Caki2 (cell line): Measurements from ENCODE around the gene KDELR3. TPM values are rescaled to one million over a fixed set of nuclear protein-coding genes. Genes with fewer than 3 reads are reported as not detected.

Experiments used
- DNase-seq: peaks from one replicate; pipeline ENCODE4 v3.0.0-alpha.2; 2015; ENCODE audit warnings: low read depth
- in situ Hi-C: cut with HindIII; loops from 2 replicates; pipeline ENCODE4 v1.10.0; 2016; ENCODE audit warnings: low sequenced_read_pairs, low pct_unique_long_range_greater_than_20kb, mixed read lengths
- total RNA-seq: library from RNA; depleted of rRNA; stranded (reverse); fragments of >200 nt; shearing (Covaris generic); gene quantifications from 2 replicates; pipeline ENCODE4 v1.2.3, GENCODE V29; 2014; ENCODE audit warnings: low replicate concordance

The KDELR3 gene
- total RNA-seq, 1 experiment from 2014 or later, result 250 TPM

DNA sequence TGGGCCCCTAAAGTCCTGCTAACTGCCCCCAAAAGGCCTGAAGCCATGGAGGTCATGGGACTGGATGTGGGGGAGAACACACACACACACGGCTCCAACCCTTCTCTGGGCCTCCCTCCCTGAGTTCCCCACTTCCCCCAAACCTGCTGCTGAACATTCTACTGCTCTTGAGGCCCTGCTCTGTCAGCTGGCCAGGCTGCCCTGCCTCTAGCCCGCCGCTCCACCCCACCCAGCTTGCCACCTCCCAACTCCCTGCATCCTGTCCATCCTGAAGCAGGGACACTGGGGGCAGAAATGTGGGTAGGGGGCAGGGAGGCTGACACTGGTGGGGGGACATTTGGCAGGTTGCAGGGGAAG, 13.9 kb upstream of the KDELR3 start:
- in situ Hi-C loops, result no loop called here
- DNase-seq, result no peak

DNA sequence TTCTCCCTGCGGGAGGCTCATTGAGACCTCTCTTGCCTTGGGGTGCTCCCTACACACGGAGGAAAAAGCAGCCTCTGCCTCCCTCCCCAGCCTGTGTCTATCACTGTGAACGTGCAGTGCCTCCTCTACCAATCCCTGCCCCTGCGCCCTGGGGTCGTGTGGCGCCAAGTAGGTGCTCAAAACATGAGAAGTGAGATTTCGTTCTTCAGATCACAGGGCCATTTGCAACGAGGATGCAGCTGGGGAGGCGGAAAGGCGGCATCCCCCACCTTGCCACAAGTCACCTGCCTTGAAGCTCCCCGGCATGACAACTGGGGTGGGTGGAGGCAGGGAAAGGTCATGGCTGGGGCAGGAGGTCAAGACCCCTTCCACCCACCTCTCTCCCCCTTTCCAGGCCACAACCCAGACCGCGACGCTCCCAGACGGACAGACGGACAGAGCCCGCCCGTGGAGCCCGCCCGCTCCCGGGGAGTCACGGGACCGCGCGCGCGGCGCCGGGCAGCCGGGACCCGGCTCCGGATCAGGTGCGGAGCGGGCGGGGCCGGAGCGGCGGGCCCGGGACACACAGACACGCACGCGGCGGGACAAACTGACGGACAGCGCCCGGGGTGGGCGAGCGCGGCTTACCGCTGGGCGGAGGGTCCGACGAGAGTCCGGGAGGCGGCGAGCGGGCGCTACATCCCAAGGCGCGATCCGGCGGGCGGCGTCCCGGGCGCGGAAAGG, 13.4 kb upstream of the KDELR3 start:
- in situ Hi-C loops, result no loop called here

DNA sequence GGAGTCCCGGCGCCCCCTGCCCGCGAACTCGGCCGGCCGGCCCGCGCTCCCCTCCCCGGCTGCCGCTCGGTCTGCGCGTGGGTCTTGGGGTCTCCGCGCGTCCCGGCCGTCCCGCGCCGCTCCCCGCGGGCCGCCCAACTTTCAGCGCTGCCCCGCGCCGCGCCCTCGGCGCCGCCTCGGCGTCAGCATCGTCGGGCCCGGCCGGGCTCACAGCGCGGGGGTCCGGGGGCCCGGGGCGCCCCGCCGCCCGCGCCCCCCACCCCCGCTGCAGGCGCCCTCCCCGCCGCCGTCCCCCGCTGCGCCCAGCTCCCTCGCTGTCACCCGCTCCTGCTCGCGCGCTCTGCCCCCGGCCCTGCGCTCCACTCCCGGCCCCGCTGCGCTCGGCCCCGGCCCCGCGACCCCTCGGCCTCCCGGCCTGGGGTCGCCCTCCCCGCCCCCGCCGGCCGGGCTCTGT, 12.8 kb upstream of the KDELR3 start, which contains the start of gene KCNJ4:
TSS of gene KCNJ4 (minus strand) at position 124 of the 454 bp plus-strand sequence. CDS start 27,067 bp downstream, outside the sequence.
- no peak for DNase-seq
- in situ Hi-C loops, result no loop called here

More for the DNA sequence above, 13.4 kb upstream of the KDELR3 start:
- no peak for DNase-seq

- in situ Hi-C loops, result no loop called here
- DNase-seq, result no peak
Observed at GRCh38 chr22:38455530-38456271, 12.2 kb upstream of the KDELR3 start.

DNA sequence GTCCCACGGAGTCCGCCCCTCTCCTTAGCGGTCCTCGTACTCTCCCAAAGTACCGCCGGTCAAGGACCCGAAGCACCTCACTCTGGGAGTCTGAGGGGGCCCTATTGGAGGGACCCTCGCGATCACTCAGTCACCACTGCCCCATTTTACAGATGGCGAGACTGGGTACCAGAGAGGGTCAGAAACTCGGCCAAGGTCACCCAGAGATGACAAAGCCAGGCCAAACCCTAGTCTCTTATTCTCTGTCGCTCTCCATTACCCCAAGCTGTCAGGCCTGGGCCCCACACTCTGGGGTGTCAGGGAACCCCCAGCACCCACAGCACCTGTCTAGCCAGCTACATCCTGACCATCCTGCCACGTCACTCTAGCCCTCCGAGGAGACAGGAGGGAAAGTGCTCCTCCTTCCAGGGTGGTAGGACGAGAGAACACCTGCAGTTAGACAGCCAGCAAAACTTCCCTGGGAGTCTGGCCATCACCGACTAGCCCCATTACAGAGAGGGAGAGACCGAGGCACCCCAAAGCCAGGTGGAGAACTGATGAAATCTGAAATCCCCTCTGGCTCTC, 11.5 kb upstream of the KDELR3 start:
- DNase-seq, result no peak
- in situ Hi-C loops, result no loop called here

DNA sequence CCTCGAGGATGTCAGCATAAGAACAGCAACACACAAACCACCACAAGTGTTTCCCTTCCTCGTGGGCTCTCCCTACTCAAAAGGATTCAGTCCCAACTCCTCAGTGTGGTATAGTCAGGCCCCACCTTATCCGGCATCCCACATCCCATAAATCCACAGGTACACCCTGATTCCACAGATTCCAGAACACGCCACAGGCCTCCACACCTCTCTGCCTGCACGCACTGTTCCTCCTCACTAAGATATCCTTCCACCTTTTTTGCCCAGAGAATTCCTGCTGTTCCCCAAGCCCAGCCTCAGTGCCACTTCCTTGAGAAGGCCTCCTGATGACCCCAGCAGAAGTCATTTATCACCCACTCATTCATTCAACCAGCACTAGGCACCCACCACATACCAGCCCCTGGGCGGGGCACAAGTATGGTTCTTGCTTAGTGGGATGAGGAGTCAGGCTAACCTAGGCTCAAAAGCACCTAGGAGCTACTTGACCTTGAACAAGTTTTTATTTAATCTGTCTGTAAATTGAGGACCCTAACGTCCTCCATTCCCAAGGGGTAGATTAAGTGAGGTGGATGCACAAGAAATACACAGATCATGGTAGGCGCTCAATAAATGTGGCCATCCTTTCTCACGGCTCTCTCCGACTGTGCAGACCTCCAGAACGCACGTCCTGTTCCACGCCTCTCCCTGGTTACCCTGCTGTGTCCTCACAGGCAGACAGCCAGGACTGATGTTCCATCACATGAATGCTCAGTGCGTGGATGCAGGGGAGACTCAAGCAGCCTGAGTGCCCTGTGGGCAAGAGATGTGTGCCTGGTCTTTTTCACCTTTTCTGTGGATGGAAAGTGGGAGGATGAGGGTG, 10.8 kb upstream of the KDELR3 start:
- peak; percentile 62 for DNase-seq
- in situ Hi-C loops, result no loop called here

GRCh38 chr22:38460426-38460840, 7.5 kb upstream of the KDELR3 start:
- DNase-seq, result no peak
- in situ Hi-C loops, result no loop called here

GRCh38 chr22:38461057-38461413, 6.9 kb upstream of the KDELR3 start:
- in situ Hi-C loops, result no loop called here
- DNase-seq, result no peak

GRCh38 chr22:38461414-38462081, 6.3 kb upstream of the KDELR3 start:
- peak; percentile 87 for DNase-seq
- in situ Hi-C loops, result no loop called here

DNA sequence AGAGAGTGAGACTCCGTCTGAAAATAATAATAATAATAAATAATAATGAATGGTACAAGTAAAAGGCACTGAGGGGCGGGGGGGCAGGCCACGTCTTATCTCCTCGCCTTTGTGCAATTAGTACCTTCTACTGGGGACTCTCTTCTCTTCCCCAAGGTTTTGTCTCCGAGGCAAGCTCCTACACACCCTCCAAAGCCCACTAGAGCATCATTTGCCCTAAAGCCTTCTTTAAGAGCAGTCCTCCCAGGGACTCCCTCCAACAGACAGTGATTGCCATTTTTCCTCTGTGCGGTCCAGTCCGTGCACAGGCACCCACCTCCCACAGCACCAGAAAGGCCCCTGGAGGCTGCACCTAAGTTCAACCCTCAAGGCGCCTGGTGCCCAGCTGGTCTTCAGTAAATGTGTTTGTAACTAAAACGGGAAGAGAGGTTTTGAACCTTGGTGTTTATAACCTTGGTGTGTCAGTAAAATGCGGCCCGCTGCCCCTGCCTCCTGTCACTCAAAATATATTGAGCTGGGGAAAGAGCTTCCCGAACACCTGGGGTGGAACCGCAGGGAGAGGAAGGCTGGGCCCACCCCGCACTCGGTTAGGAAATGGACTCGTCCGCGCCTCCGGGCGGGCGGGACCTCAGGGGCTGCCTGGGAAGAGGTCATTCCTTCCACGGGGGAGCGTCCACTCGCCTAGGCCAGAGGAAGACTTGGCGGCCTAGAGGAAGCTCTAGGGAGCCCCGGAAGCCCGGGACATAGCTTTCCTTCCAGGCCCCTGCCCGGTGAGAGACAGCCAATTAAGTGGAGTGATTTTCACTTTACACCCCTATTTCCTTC, 4.7 kb upstream of the KDELR3 start:
- DNase-seq, result no peak
- in situ Hi-C loops, result no loop called here

DNA sequence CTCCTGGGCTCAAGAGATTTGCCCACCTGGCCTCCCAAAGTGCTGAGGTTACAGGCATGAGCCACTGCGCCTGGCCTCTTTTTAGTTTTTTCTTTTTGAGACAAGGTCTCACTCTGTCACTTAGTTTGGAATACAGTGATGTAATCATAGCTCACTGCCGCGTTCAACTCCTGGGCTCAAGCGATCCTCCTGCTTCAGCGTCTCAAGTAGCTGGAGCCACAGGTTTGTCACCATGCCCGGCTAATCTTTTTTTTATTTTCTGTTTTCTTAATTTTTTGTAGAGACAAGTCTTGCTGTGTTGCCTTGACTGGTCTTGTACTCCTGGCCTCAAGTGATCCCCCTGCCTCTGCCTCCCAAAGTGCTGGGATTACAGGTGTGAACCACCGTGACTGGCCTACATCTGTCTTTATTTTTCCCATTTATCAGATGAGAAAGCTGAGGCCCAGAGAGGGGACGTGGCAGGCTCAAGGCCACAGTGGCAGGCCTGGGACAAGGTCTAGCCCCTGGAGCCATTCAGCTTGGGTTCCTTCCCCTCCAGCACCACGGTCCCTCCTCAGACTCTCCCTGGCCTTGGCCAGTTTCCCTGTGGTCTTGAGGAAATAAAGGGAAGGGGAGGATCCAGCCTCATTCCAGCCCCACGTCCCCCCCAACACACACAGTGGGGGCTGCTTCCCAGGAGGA, 2.8 kb upstream of the KDELR3 start:
- in situ Hi-C loops, result no loop called here
- no peak for DNase-seq

GRCh38 chr22:38465673-38466490, 2.0 kb upstream of the KDELR3 start:
- in situ Hi-C loops, result no loop called here
- DNase-seq, result no peak

DNA sequence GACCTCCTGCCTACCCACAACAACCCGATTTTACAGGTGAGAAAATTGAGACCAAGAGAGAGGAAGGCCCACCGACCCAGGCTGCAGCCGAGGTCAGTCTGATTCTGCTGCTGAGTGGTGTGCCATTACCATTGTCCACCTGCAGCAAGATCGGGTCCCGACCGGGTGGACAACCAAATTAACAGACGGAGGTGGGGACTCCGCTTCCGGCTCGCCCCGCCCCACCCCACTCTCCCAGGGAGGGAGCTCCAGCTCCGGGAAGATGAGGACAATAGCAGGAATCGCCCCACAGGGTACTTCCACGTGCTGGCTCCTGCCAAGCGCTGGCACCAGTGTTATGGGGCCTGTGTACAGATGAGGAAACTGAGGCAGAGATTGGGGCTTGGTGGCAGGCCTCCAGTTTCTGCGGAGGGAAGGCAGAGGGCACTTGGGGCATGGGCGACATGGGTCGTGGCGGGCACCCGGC, 425 bp upstream of the KDELR3 start:
- DNase-seq, result no peak
- in situ Hi-C loops, result no loop called here

DNA sequence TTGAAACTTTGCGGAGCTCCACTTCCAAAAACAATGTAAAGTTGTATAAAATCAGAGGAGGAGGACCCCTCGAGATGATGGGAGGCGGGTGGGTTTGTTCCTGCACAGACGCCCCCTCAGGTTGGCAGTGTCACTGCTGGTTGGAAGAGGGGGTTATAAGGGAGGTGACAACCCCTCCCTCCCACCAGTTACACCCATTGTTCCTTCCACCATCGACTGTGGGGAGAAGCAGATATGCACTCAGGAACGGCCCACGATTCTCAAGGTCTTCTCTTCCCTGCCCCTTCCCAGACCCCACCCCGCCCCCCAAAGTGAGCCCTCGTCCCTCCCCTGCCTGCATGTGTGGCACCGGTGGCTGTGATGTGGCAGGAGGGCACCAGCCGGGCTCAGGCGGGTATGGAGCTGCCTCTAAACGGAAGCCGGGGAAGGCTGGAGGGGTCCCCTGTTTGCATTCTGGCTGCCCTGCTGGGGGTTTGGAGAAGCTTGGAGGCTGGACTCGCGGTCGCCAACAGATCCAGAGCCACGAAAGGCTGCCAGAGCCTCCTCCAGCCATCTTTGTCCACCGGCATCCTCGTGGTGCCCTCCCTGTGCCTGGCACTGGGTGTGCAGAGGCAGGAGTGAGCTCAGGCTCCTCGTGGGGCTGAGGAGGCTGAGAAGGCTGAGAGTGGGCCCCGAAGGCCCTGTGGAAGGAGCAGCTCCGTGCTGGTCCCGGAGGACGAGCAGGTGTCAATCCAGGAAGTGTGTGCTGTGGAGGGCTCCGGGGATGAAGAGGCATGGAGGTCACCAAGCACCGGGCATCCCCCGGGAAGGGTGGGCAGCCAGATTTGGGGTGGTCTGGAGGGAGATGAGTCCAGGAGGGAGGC, 778 bp downstream of the KDELR3 start:
- DNase-seq, result no peak
- in situ Hi-C loops, result no loop called here

DNA sequence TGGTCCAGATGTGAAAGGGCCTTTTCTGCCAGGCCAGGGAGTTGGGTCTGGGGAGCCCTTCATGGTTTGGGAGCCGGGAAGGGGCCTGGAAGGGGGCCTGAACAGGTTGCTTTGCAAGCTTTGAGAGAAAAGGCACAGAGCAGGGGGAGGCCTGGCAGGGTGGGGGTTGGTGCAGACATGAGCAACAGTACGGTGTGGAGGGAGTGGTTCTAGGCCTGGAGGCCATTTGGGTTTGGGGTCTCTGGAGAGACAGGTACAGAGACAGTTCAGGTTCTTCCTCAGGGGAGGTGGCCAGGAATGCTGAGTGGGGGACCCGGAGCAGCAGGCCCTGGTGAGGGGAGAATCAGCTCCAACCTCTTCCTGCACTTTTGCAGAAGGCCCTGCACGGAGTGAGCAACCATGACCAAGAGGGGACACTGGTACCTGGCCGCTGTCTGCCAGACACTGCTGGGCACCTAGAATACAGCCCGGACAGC, 1.4 kb downstream of the KDELR3 start:
- in situ Hi-C loops, result no loop called here
- DNase-seq, result no peak
